Psoas muscle (tissue), 8 donors: ENCODE data around the gene METTL1. TPM values are rescaled to one million over a fixed set of nuclear protein-coding genes. Genes with fewer than 3 reads are reported as not detected.

Experiments used
- ATAC-seq, 4 donors: fragments of 200-7000 bp; cut with Tn5 transposase; one replicate each; pipeline ENCODE4 v1.9.1; 2020; ENCODE audit warnings: moderate library complexity in 3 of 4, mild to moderate bottlenecking in 2 of 4
- DNase-seq, 2 donors: peaks; one replicate each; pipeline ENCODE4 v3.0.0-alpha.2; 2020
- H3K27ac ChIP-seq: fragments of 200-600 bp; one replicate; pipeline ENCODE4 v1.8.0; 2022
- H3K27me3 ChIP-seq, 3 donors: fragments of 200-600 bp in 1 of 3; one replicate each; pipeline versions ENCODE4 v1.6.1 to v1.8.0; 2013 to 2022; ENCODE audit warnings: low read length in 2 of 3, mild to moderate bottlenecking in 2 of 3, moderate library complexity in 1 of 3; ENCODE audit not compliant: insufficient read depth in 3 of 3
- H3K36me3 ChIP-seq, 2 donors: fragments of 200-600 bp in 1 of 2; one replicate each; pipeline versions ENCODE4 v1.6.1 to v1.8.0; 2013 to 2022; ENCODE audit warnings: low read depth in 1 of 2, mild to moderate bottlenecking in 1 of 2, moderate library complexity in 1 of 2; ENCODE audit not compliant: insufficient read depth in 1 of 2
- H3K4me1 ChIP-seq: fragments of 200-600 bp; one replicate; pipeline ENCODE4 v1.8.0; 2022
- H3K4me3 ChIP-seq: fragments of 200-600 bp; one replicate; pipeline ENCODE4 v1.8.0; 2022; ENCODE audit warnings: mild to moderate bottlenecking
- H3K9me3 ChIP-seq: fragments of 200-600 bp; one replicate; pipeline ENCODE4 v1.8.0; 2022
- WGBS, 3 donors: extraction: QIAGEN DNeasy Blood & Tissue Kit; methylation state at CpG; one replicate each; pipeline versions ENCODE4 v1.1.6 to v1.1.7; 2013; 5-methylcytosine and 5-hydroxymethylcytosine counted together
- intact Hi-C, 2 donors: fragments of 100-400 bp; cut with DNase I; formaldehyde crosslinking; loops; one replicate each; pipeline versions ENCODE4 v1.11.0 to v1.14.2; 2022
- polyA plus RNA-seq, 3 donors: library from polyadenylated mRNA; stranded (reverse); fragments of 200-250 nt; gene quantifications; one replicate each; pipeline ENCODE4 v1.2.3, GENCODE V29; 2013
- total RNA-seq, 4 donors: library from RNA; stranded (reverse); fragmentation: NEBNext Ultra II Directional in 2 of 4; extraction: Animal tissue kit (Norgen Biotek cat#: 25700) in 2 of 4; gene quantifications; one replicate each; pipeline versions ENCODE4 v1.2.1 to v1.2.4, GENCODE V29; 2021 to 2023
- TF ChIP-seq, protein P1 (sequence below): fragments of 200-600 bp; IDR thresholded peaks from one replicate; pipeline ENCODE4 v1.8.0; 2022; ENCODE audit warnings: antibody characterized with exemption
- donor health status: healthy with polysubstance abuse.
- donor health status: DM: no; HTN: no; CAD: no; lungs with moderate emphysema.
- donor health status: Bipolar disorder and iron deficiency.
- donor health status: healthy.
- donor health status: DM: yes; HTN: yes; CAD: no.
- donor health status: DM: no; HTN: no; CAD: no.
- donor health status: DM: no; HTN: no; CAD: no.
- donor health status: DM: yes; HTN: yes; CAD: no.

METTL1 gene
- total and polyA plus RNA-seq, 7 donors, result 18.8 to 80.9 (median 26.3) TPM

DNA sequence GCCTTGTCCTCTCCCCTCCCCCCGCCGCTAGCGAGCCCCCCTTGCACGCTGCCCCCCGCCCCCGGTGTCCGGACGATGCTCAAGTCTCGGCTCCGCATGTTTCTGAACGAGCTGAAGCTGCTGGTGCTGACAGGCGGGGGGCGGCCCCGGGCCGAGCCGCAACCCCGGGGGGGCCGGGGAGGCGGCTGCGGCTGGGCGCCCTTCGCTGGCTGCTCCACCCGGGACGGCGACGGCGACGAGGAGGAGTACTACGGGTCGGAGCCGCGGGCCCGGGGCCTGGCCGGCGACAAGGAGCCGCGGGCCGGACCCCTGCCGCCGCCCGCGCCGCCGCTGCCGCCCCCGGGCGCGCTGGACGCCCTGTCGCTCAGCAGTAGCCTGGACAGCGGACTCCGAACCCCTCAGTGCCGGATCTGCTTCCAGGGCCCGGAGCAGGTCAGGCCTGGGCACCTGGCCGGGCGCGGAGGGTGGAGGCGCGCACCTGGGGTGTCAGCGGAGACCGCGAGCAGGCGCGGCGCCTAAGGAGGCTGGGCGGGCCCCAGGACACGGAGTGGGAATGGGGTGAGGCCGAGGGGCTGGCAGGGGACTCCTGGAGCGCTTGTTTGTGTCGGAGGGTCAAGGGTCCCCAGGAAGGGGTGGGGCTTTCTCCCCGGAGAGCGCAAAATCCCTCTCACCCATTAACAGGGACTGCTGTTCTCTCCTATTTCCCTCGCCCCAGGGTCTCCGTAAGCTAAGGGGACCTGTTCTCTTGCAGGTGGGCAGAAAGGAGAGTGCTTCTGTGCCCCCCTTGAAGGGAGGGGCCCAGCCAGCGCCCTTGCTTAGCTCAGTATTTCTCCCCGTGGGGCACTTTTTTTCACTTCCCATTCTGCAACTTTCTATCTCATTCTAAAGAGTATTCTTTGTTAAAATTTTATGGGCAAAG is 16.2 kb downstream of the METTL1 start:
- Histone ChIP-seq H3K27me3 (peaks cover 0 to 4% (median 0%) of the 10 kb centered on the region in 3 donors), H3K36me3 (peaks cover 3 to 23% of the 10 kb centered on the region in 2 donors), H3K4me3 (peak overlapping the region; percentile 72), H3K27ac (no peak overlapping the region), H3K4me1 (peaks cover 18% of the 10 kb centered on the region), H3K9me3 (no peaks in the 10 kb centered on the region)
- intact Hi-C loops, result no loop called here
- DNase-seq (peak in 1 of 2 donors; percentile 62), ATAC-seq (no peak)
- TF ChIP-seq, protein P1, sequence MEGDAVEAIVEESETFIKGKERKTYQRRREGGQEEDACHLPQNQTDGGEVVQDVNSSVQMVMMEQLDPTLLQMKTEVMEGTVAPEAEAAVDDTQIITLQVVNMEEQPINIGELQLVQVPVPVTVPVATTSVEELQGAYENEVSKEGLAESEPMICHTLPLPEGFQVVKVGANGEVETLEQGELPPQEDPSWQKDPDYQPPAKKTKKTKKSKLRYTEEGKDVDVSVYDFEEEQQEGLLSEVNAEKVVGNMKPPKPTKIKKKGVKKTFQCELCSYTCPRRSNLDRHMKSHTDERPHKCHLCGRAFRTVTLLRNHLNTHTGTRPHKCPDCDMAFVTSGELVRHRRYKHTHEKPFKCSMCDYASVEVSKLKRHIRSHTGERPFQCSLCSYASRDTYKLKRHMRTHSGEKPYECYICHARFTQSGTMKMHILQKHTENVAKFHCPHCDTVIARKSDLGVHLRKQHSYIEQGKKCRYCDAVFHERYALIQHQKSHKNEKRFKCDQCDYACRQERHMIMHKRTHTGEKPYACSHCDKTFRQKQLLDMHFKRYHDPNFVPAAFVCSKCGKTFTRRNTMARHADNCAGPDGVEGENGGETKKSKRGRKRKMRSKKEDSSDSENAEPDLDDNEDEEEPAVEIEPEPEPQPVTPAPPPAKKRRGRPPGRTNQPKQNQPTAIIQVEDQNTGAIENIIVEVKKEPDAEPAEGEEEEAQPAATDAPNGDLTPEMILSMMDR, result no peak
- 3 to 5% (median 5%) methylated on average over 45 to 76 of the region's 76 CpGs for WGBS, 3 donors

- Histone ChIP-seq H3K4me3 (peak overlapping the region; percentile 72), H3K27me3 (peaks cover 0 to 4% (median 0%) of the 10 kb centered on the region in 3 donors), H3K27ac (no peak overlapping the region), H3K9me3 (no peaks in the 10 kb centered on the region), H3K4me1 (peaks cover 24% of the 10 kb centered on the region), H3K36me3 (peaks cover 5 to 29% of the 10 kb centered on the region in 2 donors)
- TF ChIP-seq, protein P1, result no peak
- 0 to 1% (median 0%) methylated on average over 4 to 34 of the region's 34 CpGs for WGBS, 3 donors
- intact Hi-C loops, result no loop called here
- ATAC-seq (no peak), DNase-seq (no peak)
Measured at GRCh38 chr12:57755194-57755453, 16.8 kb downstream of the METTL1 start.

DNA sequence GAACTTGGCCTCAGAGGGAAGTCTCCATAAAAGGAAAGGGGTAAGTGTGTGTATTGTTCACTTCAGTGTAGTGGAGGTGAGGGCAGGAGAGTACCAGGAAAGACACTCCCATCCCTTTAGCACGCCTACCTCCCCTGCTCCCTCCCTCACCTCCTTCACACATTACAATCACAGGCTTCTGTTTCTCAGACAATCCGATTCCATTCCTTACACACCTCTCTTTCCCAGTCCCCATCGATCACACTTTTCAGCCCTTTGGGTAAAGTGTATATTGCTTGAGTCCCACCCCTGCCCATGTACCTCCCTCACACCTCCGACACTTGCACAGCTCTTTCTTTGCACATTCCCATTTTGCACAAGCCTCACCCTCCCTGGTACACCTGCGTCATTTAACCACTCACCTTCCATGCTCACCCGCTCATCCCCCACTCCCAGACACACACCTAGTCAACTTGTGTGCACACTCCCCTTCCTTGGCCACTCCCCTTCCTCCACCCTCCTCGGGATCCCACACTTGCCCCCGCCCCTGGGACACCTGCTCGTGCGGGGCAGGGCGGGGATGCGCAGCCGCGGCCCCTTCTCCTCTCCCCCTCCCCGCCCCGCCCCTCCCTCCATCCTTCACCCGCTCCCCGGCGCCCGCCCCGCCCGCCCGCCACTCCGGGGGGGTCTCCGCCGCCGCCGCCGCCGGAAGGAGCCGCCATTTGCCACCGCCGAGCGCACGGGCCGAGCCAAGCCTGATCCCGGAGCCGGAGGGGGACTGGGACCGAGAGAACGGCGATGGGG is 17.3 kb downstream of the METTL1 start, which contains the start of gene MARCHF9:
TSS of gene MARCHF9 (plus strand) at position 693 of the 783 bp plus-strand sequence. CDS start 426 bp downstream, outside the sequence.
- H3K4me3 ChIP-seq, result peak within 1 kb of the TSS; percentile 72
- H3K27me3 ChIP-seq, result peaks cover 0 to 4% (median 0%) of the 10 kb centered on the region in 3 donors
- intact Hi-C loops, result no loop called here
- peaks cover 26% of the 10 kb centered on the region for H3K4me1 ChIP-seq
- H3K36me3 ChIP-seq, result peaks cover 5 to 34% of the 10 kb centered on the region in 2 donors
- WGBS, 3 donors, result 1 to 3% (median 1%) methylated on average over 14 to 40 of the region's 41 CpGs
- no peak for ATAC-seq
- peak in 1 of 2 donors; percentile 54 for DNase-seq
- no peaks in the 10 kb centered on the region for H3K9me3 ChIP-seq
- H3K27ac ChIP-seq, result no peak within 1 kb of the TSS
- TF ChIP-seq, protein P1, result no peak

DNA sequence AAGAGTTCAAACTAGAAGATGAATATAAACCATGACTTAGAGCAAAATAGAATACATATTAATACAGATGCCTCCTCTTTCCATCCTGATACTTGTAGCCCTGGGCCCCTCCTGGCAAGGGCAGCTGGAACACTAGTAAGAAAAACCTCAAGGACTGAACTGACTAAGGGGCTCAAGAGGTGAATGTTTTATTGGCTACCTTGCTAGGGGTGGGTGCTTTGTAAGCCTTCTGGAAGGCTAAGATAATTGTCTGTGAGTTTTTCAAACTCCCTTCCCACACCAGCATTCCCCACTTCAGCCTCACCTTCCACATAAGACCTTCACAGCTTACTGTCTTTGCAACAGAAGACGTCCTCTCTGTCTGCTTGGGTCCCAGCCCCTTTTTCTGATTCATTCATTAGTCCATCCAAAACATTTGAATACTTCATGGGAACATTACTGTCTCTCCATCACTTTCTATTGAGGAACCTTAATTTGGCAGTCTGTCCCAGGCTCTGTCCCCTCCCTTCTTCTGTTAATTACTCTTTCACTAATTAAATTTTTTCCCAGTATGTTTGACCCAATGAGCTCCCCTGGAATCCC is 18.1 kb downstream of the METTL1 start:
- peaks cover 9 to 38% of the 10 kb centered on the region in 2 donors for H3K36me3 ChIP-seq
- no peaks in the 10 kb centered on the region for H3K9me3 ChIP-seq
- peaks cover 26% of the 10 kb centered on the region for H3K4me1 ChIP-seq
- H3K27me3 ChIP-seq, result peaks cover 0 to 4% (median 0%) of the 10 kb centered on the region in 3 donors
- ATAC-seq (no peak), DNase-seq (no peak)
- WGBS, 3 donors, result 14 to 32% (median 22%) methylated on average over 1 of the region's 1 CpG
- intact Hi-C loops, result no loop called here
- H3K27ac ChIP-seq, result peak overlapping the region; percentile 9
- peak overlapping the region; percentile 72 for H3K4me3 ChIP-seq
- TF ChIP-seq, protein P1, result no peak
